Calu3 (cell line): ENCODE data around the gene EGR2. TPM values are rescaled to one million over a fixed set of nuclear protein-coding genes. Genes with fewer than 3 reads are reported as not detected.

Source experiments
- Bru-seq: library from RNA; stranded (reverse); fragments of 400-500 nt; gene quantifications from one replicate; lab custom pipeline; 2021; lab: Mats Ljungman, UMichigan
- BruChase-seq, 2 experiments: library from RNA; stranded (reverse); fragments of 400-500 nt; gene quantifications; one replicate each; lab custom pipeline; 2021; lab: Mats Ljungman, UMichigan
- BruUV-seq: library from RNA; stranded (reverse); fragments of 400-500 nt; replicated peaks from 2 replicates; lab custom pipeline; 2021; lab: Mats Ljungman, UMichigan
- CTCF ChIA-PET: fragments of 300-600 bp; sonication (Branson Sonifier 250); formaldehyde crosslinking; loops from one replicate; lab custom pipeline; 2022; ENCODE audit warnings: antibody characterized with exemption; lab: Charles Lee
- DNase-seq: peaks from one replicate; pipeline ENCODE4 v3.0.0; 2022
- H3K27ac Mint-ChIP-seq: one replicate; pipeline ENCODE4 v1.8.0; 2022; ENCODE audit warnings: mixed read lengths; ENCODE audit not compliant: unreplicated experiment
- H3K27me3 Mint-ChIP-seq: one replicate; pipeline ENCODE4 v1.8.0; 2022; ENCODE audit warnings: mixed read lengths; ENCODE audit not compliant: unreplicated experiment
- H3K36me3 Mint-ChIP-seq: one replicate; pipeline ENCODE4 v1.8.0; 2022; ENCODE audit warnings: mild to moderate bottlenecking, moderate library complexity, mixed read lengths; ENCODE audit not compliant: insufficient read depth, unreplicated experiment
- H3K4me1 Mint-ChIP-seq: one replicate; pipeline ENCODE4 v1.8.0; 2022; ENCODE audit warnings: mild to moderate bottlenecking, low read depth, mixed read lengths; ENCODE audit not compliant: unreplicated experiment
- H3K4me3 Mint-ChIP-seq: one replicate; pipeline ENCODE4 v1.8.0; 2022; ENCODE audit warnings: mild to moderate bottlenecking, low read depth, moderate library complexity, mixed read lengths; ENCODE audit not compliant: unreplicated experiment
- H3K9me3 Mint-ChIP-seq: one replicate; pipeline ENCODE4 v1.8.0; 2022; ENCODE audit warnings: low read depth, mixed read lengths; ENCODE audit not compliant: unreplicated experiment
- intact Hi-C: fragments of 100-400 bp; cut with micrococcal nuclease; formaldehyde crosslinking; loops from one replicate; pipeline ENCODE4 v1.10.0; 2022; ENCODE audit not compliant: unreplicated experiment
- long read RNA-seq: library from polyadenylated mRNA; stranded (forward); transcript quantifications from one replicate; pipeline ENCODE4 v2.0.0, GENCODE V29; 2022
- total RNA-seq: library from RNA; stranded (reverse); gene quantifications from 2 replicates; pipeline ENCODE4 v1.2.3, GENCODE V29; 2022
- TF ChIP-seq, protein P1 (sequence below): fragments of 200-600 bp; IDR thresholded peaks from one replicate; pipeline ENCODE4 v1.8.0; 2022; ENCODE audit warnings: antibody characterized with exemption; ENCODE audit not compliant: unreplicated experiment

The EGR2 gene
- 0.68 and 1.1 TPM in 2 replicates for total RNA-seq
- percentile 40 among the genes with signal in this experiment for Bru-seq, nascent RNA
- percentile 31 among the genes with signal in this experiment for BruChase-seq, experiment 1, labeled RNA remaining after a 6-hour chase
- BruChase-seq, experiment 2, labeled RNA remaining after a 2-hour chase = percentile 25 among the genes with signal in this experiment
- long read RNA-seq = 0 reads

DNA sequence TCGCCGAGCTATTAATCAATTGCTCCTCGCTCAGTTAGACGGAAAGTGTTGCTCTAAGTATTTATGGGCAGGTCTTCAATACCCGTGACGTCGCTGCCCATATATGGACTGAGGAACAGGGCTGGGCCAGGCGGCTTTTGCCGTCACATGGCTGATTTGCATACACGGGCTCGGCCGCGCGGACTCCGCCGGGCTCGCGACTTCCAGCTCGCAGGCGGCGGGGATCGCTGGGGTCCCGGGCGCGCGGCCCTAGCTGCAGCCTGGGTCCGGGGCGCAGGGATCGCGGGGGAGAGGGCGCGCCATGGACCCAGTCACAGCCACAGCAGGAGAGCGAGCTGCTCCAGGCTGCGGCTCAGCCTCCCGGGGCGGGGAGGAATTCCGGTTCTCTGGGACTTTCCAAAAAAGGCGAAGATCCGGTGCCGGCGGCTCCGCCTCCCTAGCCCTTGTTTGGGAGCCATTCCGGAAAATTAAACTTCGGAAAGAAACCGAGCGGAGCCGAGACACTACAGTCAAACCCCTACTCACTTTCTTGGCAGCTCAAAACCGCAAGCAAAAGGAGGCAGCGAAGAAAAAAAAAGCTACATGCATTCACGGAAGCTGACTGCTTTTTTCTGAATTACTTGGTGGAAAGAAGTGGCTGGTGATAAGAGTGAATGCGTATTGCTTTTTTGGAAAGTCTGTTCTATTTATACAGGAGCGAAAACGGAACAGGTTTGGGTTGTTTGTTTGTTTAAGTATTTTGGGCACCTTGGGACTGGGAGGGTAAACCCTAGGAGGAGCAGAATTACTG, at the start of gene EGR2:
EGR2 (minus strand) TSS at position 36 of the 790 bp plus-strand sequence. CDS start 337 bp downstream, outside the sequence.
- Mint-ChIP-seq H3K27ac (peak within 1 kb of the TSS; percentile 56), H3K4me1 (peaks cover 10% of the 10 kb centered on the region), H3K36me3 (peaks cover 27% of the 10 kb centered on the region), H3K27me3 (peaks cover 72% of the 10 kb centered on the region), H3K9me3 (no peaks in the 10 kb centered on the region), H3K4me3 (peak within 1 kb of the TSS; percentile 81)
- TF ChIP-seq, protein P1, sequence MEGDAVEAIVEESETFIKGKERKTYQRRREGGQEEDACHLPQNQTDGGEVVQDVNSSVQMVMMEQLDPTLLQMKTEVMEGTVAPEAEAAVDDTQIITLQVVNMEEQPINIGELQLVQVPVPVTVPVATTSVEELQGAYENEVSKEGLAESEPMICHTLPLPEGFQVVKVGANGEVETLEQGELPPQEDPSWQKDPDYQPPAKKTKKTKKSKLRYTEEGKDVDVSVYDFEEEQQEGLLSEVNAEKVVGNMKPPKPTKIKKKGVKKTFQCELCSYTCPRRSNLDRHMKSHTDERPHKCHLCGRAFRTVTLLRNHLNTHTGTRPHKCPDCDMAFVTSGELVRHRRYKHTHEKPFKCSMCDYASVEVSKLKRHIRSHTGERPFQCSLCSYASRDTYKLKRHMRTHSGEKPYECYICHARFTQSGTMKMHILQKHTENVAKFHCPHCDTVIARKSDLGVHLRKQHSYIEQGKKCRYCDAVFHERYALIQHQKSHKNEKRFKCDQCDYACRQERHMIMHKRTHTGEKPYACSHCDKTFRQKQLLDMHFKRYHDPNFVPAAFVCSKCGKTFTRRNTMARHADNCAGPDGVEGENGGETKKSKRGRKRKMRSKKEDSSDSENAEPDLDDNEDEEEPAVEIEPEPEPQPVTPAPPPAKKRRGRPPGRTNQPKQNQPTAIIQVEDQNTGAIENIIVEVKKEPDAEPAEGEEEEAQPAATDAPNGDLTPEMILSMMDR = no peak
- BruUV-seq = no TSS peak
- intact Hi-C loops = loop anchor here (1.0 to 10.0 kb wide), 6 partner anchors 224 to 562 kb away; no protein-coding TSS in a partner anchor
- DNase-seq = peak; percentile 96
- CTCF ChIA-PET = interaction anchor here (0.7 to 4.4 kb wide), 15 partner anchors 10 to 551 kb away, joined by 3 to 54 read pairs (median 4); partner anchors contain the start of gene ADO

DNA sequence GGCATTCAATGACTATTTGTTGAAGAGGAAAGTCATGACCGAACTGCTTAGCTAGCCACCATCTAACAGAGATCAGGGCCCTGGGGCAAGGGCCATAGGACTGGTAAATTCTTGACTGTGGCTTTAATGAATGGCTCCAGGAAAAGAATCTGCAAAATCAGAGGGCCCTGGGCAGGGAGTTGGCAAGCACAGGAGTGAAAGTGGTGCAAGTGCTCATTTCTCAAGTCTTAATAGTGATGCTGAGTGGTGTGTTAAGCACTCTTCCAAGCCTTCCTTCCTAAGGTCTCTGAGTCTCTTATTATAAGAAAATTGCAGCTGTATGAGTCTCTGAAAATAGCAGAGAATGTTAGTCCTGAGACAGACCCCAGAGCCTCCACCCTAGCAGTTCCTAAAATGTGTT, 46.3 kb upstream of the EGR2 start:
- Mint-ChIP-seq H3K9me3 (peaks cover 5% of the 10 kb centered on the region), H3K4me3 (no peak overlapping the region), H3K4me1 (no peaks in the 10 kb centered on the region), H3K27ac (no peak overlapping the region), H3K27me3 (peaks cover 20% of the 10 kb centered on the region), H3K36me3 (no peaks in the 10 kb centered on the region)
- CTCF ChIA-PET = interaction anchor here (0.6 kb wide), 1 partner anchor 25 kb away, joined by 3 read pairs; no protein-coding TSS in a partner anchor
- DNase-seq = no peak
- intact Hi-C loops = no loop called here
- BruUV-seq = no TSS peak
- TF ChIP-seq, protein P1 = no peak

DNA sequence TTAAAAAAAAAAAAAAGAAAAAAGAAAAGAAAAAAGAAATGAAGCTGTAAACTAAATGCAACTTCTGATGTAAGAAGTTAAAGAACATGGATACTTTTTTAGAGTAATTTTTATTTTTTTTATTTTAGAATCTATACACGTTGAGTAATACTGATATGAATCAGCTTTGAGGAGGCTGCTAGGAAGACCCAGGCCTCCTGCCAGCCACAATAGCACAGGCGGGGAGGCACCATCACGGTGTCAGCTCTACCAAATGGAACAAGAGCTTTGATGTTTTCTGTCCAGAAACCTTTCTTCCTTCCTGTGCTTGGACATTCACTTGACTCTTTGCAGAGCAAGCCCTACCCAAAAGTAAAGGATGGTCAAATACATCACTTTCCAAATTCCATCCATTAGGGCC, 45.3 kb upstream of the EGR2 start:
- CTCF ChIA-PET = interaction anchor here (0.6 kb wide), 1 partner anchor 36 kb away, joined by 3 read pairs; no protein-coding TSS in a partner anchor
- H3K4me1 Mint-ChIP-seq = no peaks in the 10 kb centered on the region
- intact Hi-C loops = no loop called here
- TF ChIP-seq, protein P1 = no peak
- no peak for DNase-seq
- H3K4me3 Mint-ChIP-seq = no peak overlapping the region
- peaks cover 20% of the 10 kb centered on the region for H3K27me3 Mint-ChIP-seq
- peaks cover 5% of the 10 kb centered on the region for H3K9me3 Mint-ChIP-seq
- no TSS peak for BruUV-seq
- H3K27ac Mint-ChIP-seq = no peak overlapping the region
- no peaks in the 10 kb centered on the region for H3K36me3 Mint-ChIP-seq

DNA sequence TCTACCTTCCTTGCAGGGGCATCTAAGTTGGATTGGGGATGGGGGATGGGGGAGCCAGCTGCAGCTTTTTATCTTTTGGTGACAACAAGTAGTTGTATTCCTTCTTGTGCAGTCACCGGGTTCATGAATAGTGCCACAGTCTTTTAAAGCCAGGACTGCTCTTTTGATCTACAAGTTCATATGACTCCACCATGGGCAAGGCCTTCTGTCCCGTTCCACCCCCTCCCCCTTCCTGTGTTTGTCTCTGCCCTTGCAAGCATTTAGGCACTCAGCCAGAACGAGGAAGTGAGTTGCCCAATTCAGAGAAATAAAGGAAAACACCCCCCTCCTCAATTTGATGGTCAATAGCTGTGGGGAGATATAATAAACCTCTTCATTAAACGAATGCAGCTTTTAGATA, 44.8 kb upstream of the EGR2 start:
- BruUV-seq = no TSS peak

More for the DNA sequence above, 44.8 kb upstream of the EGR2 start:
- CTCF ChIA-PET = interaction anchor here (0.6 kb wide), 1 partner anchor 37 kb away, joined by 3 read pairs; no protein-coding TSS in a partner anchor
- Mint-ChIP-seq H3K9me3 (peaks cover 5% of the 10 kb centered on the region), H3K4me3 (no peak overlapping the region), H3K36me3 (no peaks in the 10 kb centered on the region), H3K4me1 (no peaks in the 10 kb centered on the region), H3K27ac (no peak overlapping the region), H3K27me3 (peaks cover 20% of the 10 kb centered on the region)
- DNase-seq = no peak
- intact Hi-C loops = no loop called here
- TF ChIP-seq, protein P1 = no peak
